Fibroblast of villous mesenchyme (primary cell): ENCODE measurements around the gene EVI5L. TPM values are rescaled to one million over a fixed set of nuclear protein-coding genes. Genes with fewer than 3 reads are reported as not detected.
"Not testable (repeated sequence)": the region's sequence is repeated elsewhere in the genome, so short reads cannot be mapped to it uniquely, and the experiment has no call there.

Source experiments
- DNase-seq: peaks from one replicate; pipeline ENCODE4 v3.0.0-alpha.2; 2010; ENCODE audit warnings: low read depth
- H3K4me3 ChIP-seq: 2 replicates; pipeline ENCODE4 v1.5.1; 2011; ENCODE audit warnings: low read depth, mild to moderate bottlenecking, low read length
- total RNA-seq: library from RNA; depleted of rRNA; stranded (reverse); fragments of >200 nt; gene quantifications from 2 replicates; pipeline ENCODE4 v1.2.3, GENCODE V29; 2012
- TF ChIP-seq, protein P1 (sequence below): IDR thresholded peaks from 2 replicates; pipeline ENCODE4 v1.5.1; 2012; ENCODE audit warnings: low read depth, mild to moderate bottlenecking, low read length; ENCODE audit not compliant: insufficient read depth

Gene EVI5L
- total RNA-seq, 1 donor: 25.5 TPM

- peak; percentile 61 for DNase-seq
- peak within 1 kb of the TSS; percentile 73 for H3K4me3 ChIP-seq
- TF ChIP-seq, protein P1, sequence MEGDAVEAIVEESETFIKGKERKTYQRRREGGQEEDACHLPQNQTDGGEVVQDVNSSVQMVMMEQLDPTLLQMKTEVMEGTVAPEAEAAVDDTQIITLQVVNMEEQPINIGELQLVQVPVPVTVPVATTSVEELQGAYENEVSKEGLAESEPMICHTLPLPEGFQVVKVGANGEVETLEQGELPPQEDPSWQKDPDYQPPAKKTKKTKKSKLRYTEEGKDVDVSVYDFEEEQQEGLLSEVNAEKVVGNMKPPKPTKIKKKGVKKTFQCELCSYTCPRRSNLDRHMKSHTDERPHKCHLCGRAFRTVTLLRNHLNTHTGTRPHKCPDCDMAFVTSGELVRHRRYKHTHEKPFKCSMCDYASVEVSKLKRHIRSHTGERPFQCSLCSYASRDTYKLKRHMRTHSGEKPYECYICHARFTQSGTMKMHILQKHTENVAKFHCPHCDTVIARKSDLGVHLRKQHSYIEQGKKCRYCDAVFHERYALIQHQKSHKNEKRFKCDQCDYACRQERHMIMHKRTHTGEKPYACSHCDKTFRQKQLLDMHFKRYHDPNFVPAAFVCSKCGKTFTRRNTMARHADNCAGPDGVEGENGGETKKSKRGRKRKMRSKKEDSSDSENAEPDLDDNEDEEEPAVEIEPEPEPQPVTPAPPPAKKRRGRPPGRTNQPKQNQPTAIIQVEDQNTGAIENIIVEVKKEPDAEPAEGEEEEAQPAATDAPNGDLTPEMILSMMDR: no peak
Measured at GRCh38 chr19:7888145-7888825, 58.3 kb downstream of the EVI5L start, which contains the start of gene LRRC8E. TSS of gene LRRC8E (plus strand) at chr19:7888510. CDS start at chr19:7895604, 7,094 bp downstream.

DNA sequence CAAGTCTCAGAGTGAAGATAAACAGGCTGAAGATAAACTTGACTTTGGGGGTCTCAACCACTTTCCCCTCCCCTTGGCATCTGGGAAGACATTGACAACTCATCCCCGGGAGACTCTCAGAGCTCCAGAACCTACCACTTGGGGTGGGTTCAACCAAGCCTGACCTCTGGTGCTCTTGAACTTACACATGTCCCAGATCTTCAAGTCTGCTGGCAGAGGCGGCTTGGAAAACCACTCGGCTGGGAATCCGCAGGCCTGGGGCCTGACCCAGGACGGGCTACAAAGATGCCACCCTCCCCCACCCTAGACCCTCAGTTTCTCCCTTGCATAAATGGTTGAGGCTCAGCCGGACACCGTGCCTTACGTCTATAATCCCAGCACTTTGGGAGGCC, 58.8 kb downstream of the EVI5L start:
- no peak for DNase-seq
- peak overlapping the region; percentile 73 for H3K4me3 ChIP-seq
- TF ChIP-seq, protein P1: no peak

- peak; percentile 56 for DNase-seq
- H3K4me3 ChIP-seq: not testable (repeated sequence)
Measured at GRCh38 chr19:7893362-7894101, 63.5 kb downstream of the EVI5L start.

- H3K4me3 ChIP-seq: no peak overlapping the region
- DNase-seq: no peak
- TF ChIP-seq, protein P1: no peak
Measured at GRCh38 chr19:7894612-7895309, 64.7 kb downstream of the EVI5L start.

DNA sequence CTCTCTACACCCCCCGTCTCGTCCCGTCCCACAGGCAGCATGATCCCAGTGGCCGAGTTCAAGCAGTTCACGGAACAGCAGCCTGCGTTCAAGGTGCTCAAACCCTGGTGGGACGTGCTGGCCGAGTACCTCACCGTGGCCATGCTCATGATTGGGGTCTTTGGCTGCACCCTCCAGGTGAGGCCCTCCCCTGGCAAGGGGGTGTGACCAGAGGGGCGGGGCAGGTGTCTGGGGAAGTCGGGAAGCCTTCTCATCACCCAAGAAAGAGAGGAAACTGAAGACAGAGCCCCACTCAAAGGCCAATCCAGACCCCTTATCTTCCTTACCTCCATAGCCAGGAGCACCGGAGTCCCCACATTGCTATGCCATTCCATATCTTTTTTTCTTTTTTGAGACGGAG, 65.5 kb downstream of the EVI5L start:
- TF ChIP-seq, protein P1: no peak
- DNase-seq: no peak
- no peak overlapping the region for H3K4me3 ChIP-seq

DNA sequence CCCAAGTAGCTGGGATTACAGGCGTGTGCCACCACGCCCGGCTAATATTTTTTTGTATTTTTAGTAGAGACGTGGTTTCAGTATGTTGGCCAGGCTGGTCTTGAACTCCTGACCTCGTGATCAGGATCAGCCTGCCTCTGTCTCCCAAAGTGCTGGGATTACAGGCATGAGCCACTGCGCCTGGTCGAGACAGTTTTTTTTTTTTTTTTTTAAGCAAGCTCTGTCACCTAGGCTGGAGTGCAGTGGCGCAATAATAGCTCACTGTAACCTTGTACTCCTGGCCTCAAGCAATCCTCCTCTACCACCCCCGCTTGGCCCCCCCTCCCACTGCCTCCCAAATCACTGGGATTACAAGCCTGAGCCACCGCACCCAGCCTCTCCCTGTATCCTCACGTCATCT, 67.3 kb downstream of the EVI5L start:
- no peak overlapping the region for H3K4me3 ChIP-seq
- TF ChIP-seq, protein P1: no peak
- DNase-seq: peak; percentile 16

DNA sequence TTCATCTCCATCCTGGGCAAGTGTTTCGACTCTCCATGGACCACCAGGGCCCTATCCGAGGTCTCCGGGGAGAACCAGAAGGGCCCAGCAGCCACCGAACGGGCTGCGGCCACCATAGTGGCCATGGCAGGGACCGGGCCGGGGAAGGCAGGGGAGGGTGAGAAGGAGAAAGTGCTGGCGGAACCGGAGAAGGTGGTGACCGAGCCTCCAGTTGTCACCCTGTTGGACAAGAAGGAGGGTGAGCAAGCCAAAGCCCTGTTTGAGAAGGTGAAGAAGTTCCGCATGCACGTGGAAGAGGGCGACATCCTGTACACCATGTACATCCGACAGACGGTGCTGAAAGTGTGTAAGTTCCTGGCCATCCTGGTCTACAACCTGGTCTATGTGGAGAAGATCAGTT, 68.9 kb downstream of the EVI5L start:
- DNase-seq: no peak
- TF ChIP-seq, protein P1: no peak
- H3K4me3 ChIP-seq: no peak overlapping the region
